Measurements from ENCODE around the gene DIRAS1. TPM values are rescaled to one million over a fixed set of nuclear protein-coding genes. Genes with fewer than 3 reads are reported as not detected.

Gene DIRAS1
- total and polyA plus RNA-seq, 2 of the 8 experiments (the other 6 are each of a cell fraction or from before 2014, with no cell fraction given), result 20.2 to 22.3 TPM

- Histone ChIP-seq H4K8ac (ENCODE audit: extremely low read depth, insufficient read depth, low read length) (no peak overlapping the region), H2AK5ac (ENCODE audit: low read depth, low read length) (no peak overlapping the region), H2BK15ac (ENCODE audit: low read length) (no peak overlapping the region), H3K79me2 (ENCODE audit: control insufficient read depth in 1 of 2, insufficient read depth in 2 of 2, low read length in 2 of 2) (peaks cover 0 to under 1% of the 10 kb centered on the region in 2 experiments; a peak in 1 of 4 replicates), H3K56ac (replicated peaks; ENCODE audit: insufficient read length, low read depth, low read length) (no peak overlapping the region), H3K14ac (ENCODE audit: insufficient read length) (no peak overlapping the region), H3K4ac (replicated peaks; ENCODE audit: insufficient read length, low read depth, low read length) (no peak overlapping the region), H3K23me2 (ENCODE audit: low read depth, low read length) (0 out of 2 replicates have a peak, but pooled peaks cover 1% of the 10 kb centered on the region), H4K5ac (ENCODE audit: insufficient read length, low read depth, low read length) (no peak overlapping the region), H3K9ac (replicated peaks in 1 of 4; ENCODE audit: extremely low read depth in 1 of 4, low read depth in 3 of 4, low read length in 3 of 4) (no peak overlapping the region), H3K18ac (ENCODE audit: extremely low read depth, low read length) (no peak overlapping the region), H3K27me3 (replicated peaks in 1 of 4; ENCODE audit: control insufficient read depth in 3 of 4, extremely low read depth in 1 of 4, insufficient read depth in 3 of 4, low read length in 3 of 4) (no peaks in the 10 kb centered on the region), H4K20me1 (replicated peaks in 1 of 2; ENCODE audit: control insufficient read depth in 1 of 2, insufficient read depth in 2 of 2, low read length in 2 of 2) (peaks cover 4 to 27% of the 10 kb centered on the region in 2 experiments), H3K27ac (ENCODE audit: low read depth, low read length) (no peak overlapping the region), H3K4me3 (ENCODE audit: extremely low read depth in 1 of 4, insufficient read depth in 2 of 4, low read depth in 3 of 4, low read length in 4 of 4) (no peak overlapping the region), H3K23ac (ENCODE audit: insufficient read length) (no peak overlapping the region), H3K79me1 (ENCODE audit: low read depth, low read length) (no peaks in the 10 kb centered on the region), H2BK5ac (ENCODE audit: low read depth, low read length) (peak overlapping the region; percentile 13; the same call in 1 of the 2 replicates), H2BK12ac (ENCODE audit: low read depth, low read length) (no peak overlapping the region), H3K4me2 (ENCODE audit: insufficient read depth in 1 of 2, low read depth in 2 of 2, low read length in 2 of 2) (no peak overlapping the region), H3K9me3 (ENCODE audit: insufficient read depth in 2 of 2, low read depth in 1 of 2, low read length in 1 of 2) (no peaks in the 10 kb centered on the region), H3K4me1 (replicated peaks in 1 of 4; ENCODE audit: control insufficient read depth in 3 of 4, insufficient read depth in 4 of 4, low read length in 3 of 4) (no peaks in the 10 kb centered on the region), H2AFZ (ENCODE audit: low read length) (no peak overlapping the region), H4K91ac (replicated peaks; ENCODE audit: insufficient read length, low read length) (no peak overlapping the region), H2BK20ac (ENCODE audit: low read length) (no peak overlapping the region), H2BK120ac (replicated peaks; ENCODE audit: low read depth, low read length) (no peak overlapping the region), H3K36me3 (ENCODE audit: control insufficient read depth in 2 of 4, insufficient read depth in 4 of 4, low read length in 3 of 4) (peaks cover 3 to 30% (median 8%) of the 10 kb centered on the region in 4 experiments; a peak in 6 of 8 replicates)
- ChIA-PET CTCF (ENCODE audit: partially characterized antibody) (interaction anchor here (0.6 to 4.3 kb wide), 6 partner anchors 11 to 1996 kb away, joined by 3 to 16 read pairs (median 3); no protein-coding TSS in a partner anchor), POLR2A (ENCODE audit: partially characterized antibody) (interaction anchor here (0.6 to 1.5 kb wide), 3 partner anchors 12 to 661 kb away, joined by 3 read pairs; no protein-coding TSS in a partner anchor)
- DNase-seq (ENCODE audit: low read depth in 1 of 2, low spot score in 2 of 2) (no peak), FAIRE-seq (no peak)
- WGBS, 2 experiments (ENCODE audit: extremely low coverage in 1 of 2, insufficient coverage in 1 of 2, insufficient read length in 1 of 2, insufficient replicate concordance in 2 of 2, low coverage in 1 of 2, low lambda C conversion rate in 2 of 2, missing lambda C conversion rate in 1 of 2), result 90% methylated on average over 31 of the region's 35 CpGs; no CpG with 5 or more reads in 1 of the 2 experiments
- no peak for TF ChIP-seq MAFK (IDR thresholded peaks at IDR 0.05; ENCODE audit: low read depth, low read length)
- TF ChIP-seq CBX5 (IDR thresholded peaks at IDR 0.05; ENCODE audit: low read depth, low read length), result no peak
- no peak for TF ChIP-seq CHD1 (IDR thresholded peaks at IDR 0.05; ENCODE audit: low read depth, low read length)
- TF ChIP-seq RXRA (IDR thresholded peaks at IDR 0.05; ENCODE audit: insufficient read depth, low read depth, low read length), result no peak
- no peak for TF ChIP-seq RBBP5 (IDR thresholded peaks at IDR 0.05; ENCODE audit: borderline replicate concordance, low read depth, low read length)
- no peak for TF ChIP-seq EGR1 (IDR thresholded peaks at IDR 0.05; ENCODE audit: borderline replicate concordance, low read depth, low read length)
- TF ChIP-seq EZH2 (IDR thresholded peaks at IDR 0.05; ENCODE audit: low read depth, low read length, severe bottlenecking), result no peak
These were observed 12.9 kb upstream of the DIRAS1 start for GRCh38 chr19:2733930-2734588.

Data from H1 (cell line).